IPS DF 19.7 (cell line): ENCODE results near the gene RAB3D.

Experiments used
- DNase-seq: peaks from one replicate; pipeline ENCODE4 v3.0.0-alpha.2; 2013; ENCODE audit warnings: low read depth, low spot score

Gene RAB3D

GRCh38 chr19:11296264-11296663 is 43.2 kb downstream of the RAB3D start:
- no peak for DNase-seq

- no peak for DNase-seq
These were observed 43.7 kb downstream of the RAB3D start, which contains the start of gene TSPAN16 for GRCh38 chr19:11295665-11296245. Gene TSPAN16 (plus strand): TSS chr19:11296160. CDS start chr19:11296298, 138 bp downstream.

GRCh38 chr19:11295180-11295579 is 44.3 kb downstream of the RAB3D start:
- DNase-seq = no peak

- DNase-seq = peak; percentile 79
These were observed 45.7 kb downstream of the RAB3D start for GRCh38 chr19:11293433-11294389.

- no peak for DNase-seq
These were observed 47.5 kb downstream of the RAB3D start for GRCh38 chr19:11291991-11292390.

GRCh38 chr19:11291415-11291814 is 48.0 kb downstream of the RAB3D start:
- no peak for DNase-seq

- no peak for DNase-seq
These were observed 49.2 kb downstream of the RAB3D start for GRCh38 chr19:11290256-11290655.

GRCh38 chr19:11288349-11288748 is 51.1 kb downstream of the RAB3D start:
- DNase-seq = no peak

GRCh38 chr19:11286312-11286974 is 53.0 kb downstream of the RAB3D start:
- DNase-seq = no peak

- DNase-seq = no peak
These were observed 54.9 kb downstream of the RAB3D start for GRCh38 chr19:11284515-11284914.

GRCh38 chr19:11281356-11282049 is 58.0 kb downstream of the RAB3D start:
- DNase-seq = no peak

- no peak for DNase-seq
These were observed 59.8 kb downstream of the RAB3D start for GRCh38 chr19:11279505-11280236.

- no peak for DNase-seq
These were observed 60.8 kb downstream of the RAB3D start for GRCh38 chr19:11278670-11279069.

- no peak for DNase-seq
These were observed 64.8 kb downstream of the RAB3D start for GRCh38 chr19:11274533-11275086.

GRCh38 chr19:11273989-11274388 is 65.5 kb downstream of the RAB3D start:
- no peak for DNase-seq

- no peak for DNase-seq
These were observed 66.2 kb downstream of the RAB3D start for GRCh38 chr19:11273296-11273695.
